Activated CD8-positive, alpha-beta memory T cell treated with anti-CD3 and anti-CD28 coated beads, Interleukin-2, amount 50 U/mL, for 24 hours (primary cell): ENCODE data around the gene IL31RA.

ENCODE experiments used
- DNase-seq: peaks from one replicate; pipeline ENCODE4 v3.0.0-alpha.2; 2020; ENCODE audit errors: extremely low read depth

IL31RA gene

GRCh38 chr5:55858104-55858503 lies 6.9 kb downstream of the IL31RA start:
- DNase-seq = no peak

GRCh38 chr5:55860288-55860687 lies 9.1 kb downstream of the IL31RA start:
- DNase-seq = no peak

DNA sequence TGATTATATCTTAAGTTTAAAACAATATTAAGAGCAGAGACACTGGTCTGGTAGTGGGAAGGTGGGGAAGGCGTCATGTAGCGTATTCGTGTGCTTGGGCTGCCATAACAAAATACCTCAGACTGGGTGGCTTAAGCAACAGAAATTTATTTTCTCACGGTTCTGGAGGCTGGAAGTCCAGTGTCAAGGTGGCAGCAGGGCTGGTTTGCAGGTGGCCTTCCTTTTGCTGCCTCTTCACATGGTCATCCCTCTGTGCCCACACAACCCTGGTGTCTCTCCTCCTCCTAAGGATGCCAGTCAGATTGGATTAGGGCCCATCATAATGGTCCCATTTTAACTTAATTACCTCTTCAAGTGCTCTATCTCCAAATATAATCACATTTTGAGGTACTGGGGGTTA lies 9.6 kb downstream of the IL31RA start:
- no peak for DNase-seq

GRCh38 chr5:55864606-55865541 lies 13.7 kb downstream of the IL31RA start:
- no peak for DNase-seq

- no peak for DNase-seq
Observed at GRCh38 chr5:55865831-55866230, 14.7 kb downstream of the IL31RA start.

DNA sequence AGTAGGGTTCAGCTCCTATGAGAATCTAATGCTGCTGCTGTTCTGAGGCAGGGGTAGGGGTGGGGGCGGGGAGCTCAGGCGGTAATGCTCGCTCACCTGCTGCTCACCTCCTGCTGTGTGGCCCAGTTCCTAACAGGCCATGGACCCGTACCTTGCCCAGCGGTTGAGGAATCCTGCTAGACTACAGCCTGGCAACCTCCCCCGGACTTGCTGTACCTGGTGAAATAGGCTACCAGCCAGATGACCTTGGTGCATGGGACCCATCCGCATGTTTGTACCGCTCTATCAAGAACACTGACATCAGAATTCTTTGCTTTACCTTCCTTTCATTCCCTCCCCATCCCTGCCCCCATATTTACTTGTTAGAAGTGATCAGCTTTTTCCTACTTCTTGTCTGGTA lies 15.3 kb downstream of the IL31RA start:
- no peak for DNase-seq

DNA sequence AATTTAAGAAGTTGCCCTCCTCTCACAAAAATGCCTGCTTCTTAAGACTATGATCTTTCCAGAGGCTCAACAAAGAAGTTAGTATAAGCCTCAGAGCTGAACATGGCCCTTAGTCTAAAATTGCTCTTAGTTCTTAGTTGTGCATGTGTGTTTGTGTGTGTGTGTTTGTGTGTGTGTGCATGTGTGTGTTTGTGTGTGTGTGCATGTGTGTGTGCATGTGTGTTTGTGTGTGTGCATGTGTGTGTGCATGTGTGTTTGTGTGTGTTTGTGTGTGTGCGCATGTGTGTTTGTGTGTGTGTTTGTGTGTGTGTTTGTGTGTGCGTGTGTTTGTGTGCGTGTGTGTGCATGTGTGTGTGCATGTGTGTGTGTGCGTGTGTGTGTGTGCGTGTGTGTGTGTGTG lies 15.8 kb downstream of the IL31RA start:
- DNase-seq = no peak

GRCh38 chr5:55868846-55869245 lies 17.7 kb downstream of the IL31RA start:
- DNase-seq = peak; percentile 23

DNA sequence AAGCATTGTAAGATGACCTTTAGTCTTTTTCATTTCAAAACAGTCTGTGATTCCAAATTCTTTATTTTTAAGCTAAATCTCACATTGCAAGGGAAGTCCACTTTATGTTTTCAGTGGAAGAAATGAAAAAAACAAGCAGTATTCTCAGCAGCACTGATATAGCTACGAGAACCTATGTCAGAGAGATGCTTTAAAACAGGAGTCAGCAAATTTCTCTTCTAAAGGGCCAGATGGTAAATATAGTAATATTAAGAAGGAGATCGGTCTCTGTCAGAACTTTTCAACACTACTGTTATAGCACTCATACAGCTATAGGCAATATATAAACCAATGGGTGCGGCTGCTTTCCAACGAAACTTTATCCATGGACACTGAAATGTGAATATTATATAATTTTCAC lies 18.7 kb downstream of the IL31RA start:
- no peak for DNase-seq

DNA sequence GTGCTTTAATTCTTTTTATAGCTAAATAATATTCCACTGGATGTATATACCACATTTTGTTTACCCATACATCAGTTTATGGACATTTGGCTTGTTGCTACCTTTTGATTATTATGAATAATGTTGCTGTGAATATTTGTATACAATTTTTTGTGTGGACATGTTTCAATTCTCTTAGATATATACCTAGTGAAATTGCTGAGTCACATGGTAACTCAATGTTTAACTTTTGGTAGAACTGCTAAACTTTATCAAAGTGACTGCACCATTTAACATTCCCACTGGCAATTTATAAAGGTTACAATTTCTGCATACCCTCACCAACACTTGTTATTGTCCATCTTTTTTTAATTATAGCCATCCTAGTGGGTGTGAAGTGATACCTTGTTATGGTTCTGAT lies 22.1 kb downstream of the IL31RA start:
- DNase-seq = no peak

- DNase-seq = no peak
Observed at GRCh38 chr5:55877655-55878054, 26.5 kb downstream of the IL31RA start.

- no peak for DNase-seq
Observed at GRCh38 chr5:55880453-55880852, 29.3 kb downstream of the IL31RA start.

DNA sequence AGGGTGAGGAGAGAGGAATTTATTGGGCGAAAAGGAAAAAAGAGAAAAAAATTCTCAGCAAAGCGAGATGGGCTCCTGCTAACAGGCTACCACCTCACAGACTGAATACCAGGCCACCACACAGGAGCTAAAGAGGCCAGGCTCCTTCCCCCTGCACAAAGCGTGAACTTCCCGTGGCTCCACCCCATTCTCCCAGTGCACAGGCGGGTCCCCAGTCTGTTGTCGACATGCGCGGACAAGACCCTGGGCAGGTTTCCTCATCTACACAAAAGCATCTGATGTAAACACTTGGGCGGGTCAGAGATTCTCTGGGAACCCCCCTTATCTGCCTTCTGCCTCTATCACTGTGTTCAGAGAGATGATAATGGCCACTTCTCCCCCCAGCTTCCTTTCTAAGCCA lies 34.2 kb downstream of the IL31RA start:
- DNase-seq = no peak

DNA sequence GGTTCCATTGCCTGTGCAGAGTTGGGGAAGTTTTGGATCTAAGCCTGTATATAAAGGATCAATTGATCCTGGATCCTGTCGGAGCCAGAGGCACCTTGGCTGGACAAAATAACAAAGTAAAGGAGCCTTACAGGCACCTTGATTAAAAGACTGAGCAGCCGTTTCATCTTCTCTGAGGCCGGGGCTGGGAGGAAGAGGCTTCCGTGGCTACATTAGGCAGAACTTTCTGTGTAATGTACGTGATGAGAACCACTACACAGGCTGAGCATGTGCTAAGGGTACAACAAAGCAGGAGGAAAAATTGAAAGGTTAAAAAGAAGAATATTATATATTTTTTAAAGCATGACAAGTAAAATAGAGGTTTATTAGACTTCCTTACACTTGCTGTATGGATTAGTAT lies 37.0 kb downstream of the IL31RA start:
- DNase-seq = no peak

DNA sequence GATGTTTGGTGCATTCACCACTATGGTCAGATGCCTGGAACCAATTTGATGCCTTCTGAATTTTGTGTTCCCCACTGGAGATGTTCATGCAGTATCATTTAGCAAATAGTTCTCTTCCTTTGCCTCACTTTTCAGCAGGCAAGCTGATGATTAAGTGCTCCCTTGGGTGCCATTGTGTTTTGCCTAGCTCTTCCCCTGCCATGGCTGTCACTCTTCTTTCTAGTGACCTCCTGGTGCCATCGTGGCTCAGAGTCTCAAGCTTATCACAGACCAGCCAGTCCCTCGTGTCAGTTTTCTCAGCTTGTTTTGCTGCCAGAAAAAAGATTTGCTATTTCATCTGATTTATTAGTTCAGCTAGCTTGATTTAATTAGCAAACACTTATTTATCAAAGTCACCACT lies 41.3 kb downstream of the IL31RA start:
- no peak for DNase-seq

DNA sequence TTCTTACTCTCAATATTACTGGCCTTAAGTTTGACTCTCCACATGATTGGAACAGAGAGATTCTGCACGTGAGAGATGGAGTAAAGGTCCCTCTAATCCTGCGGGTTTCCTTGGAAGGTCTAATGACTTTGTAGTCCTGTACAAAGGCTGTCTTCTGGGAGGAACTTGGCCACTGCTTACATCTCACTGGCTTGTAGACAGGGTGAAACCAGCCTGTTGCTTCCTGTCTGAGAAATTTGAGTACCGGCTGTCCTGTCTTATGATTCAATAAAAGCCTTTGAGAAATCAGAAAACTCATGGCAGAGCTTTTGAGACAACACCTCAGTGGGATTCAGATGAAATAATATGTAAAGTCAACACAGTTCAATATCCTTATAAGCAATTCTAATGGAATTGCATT lies 43.0 kb downstream of the IL31RA start:
- no peak for DNase-seq

DNA sequence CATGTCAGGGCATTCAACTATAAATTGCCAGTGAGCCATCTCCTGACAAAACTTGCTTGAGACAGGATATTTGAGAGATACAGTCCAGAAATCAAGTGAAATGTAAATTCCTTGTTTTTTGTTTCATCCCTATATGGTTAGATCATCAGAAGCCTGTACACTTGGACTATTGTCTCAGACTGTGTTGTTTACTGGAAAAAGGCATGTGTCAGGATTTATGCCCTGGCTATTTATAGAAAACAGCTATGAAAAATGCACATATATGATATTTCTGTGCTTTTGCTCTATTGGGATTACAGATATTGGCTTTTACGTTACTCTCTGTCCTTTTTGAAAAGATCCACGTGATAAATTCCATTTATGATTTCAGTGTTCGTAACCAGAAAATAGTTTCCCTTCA lies 44.2 kb downstream of the IL31RA start:
- DNase-seq = no peak

DNA sequence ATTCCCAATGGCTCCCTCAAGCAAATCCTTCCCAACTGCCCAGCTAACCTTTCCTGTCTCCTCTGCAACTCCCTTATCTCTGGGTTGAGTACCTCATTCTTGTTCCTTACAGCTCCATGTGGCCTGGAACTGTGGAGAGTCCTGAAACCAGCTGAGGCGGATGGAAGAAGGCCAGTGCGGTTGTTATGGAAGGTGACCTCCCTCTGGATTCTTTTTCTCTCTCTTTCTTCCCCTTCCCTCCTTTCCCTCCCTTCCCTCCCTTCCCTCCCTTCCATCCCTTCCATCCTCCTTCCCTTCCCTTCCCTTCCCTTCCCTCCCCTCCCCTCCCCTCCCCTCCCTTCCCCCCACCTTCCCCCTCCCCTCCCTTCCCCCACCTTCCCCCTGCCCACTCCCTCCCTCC lies 45.1 kb downstream of the IL31RA start:
- no peak for DNase-seq

DNA sequence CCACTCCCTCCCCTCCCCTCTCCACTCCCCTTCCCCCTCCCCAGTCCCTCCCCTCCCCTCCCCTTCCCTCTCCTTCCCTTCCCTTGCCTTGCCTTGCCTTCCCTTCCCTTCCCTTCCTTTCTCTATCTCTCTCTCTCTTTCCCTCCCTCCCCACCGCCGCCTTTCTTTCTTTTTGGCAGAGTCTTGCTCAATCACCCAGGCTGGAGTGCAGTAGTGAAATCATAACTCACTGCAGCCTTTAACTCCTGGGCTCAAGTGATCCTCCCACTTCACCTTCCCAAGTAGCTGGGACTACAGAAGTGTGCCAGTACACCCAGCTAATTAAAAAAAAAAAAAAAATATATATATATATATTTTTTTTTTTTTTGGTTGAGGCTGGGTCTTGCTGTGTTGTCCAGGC lies 45.5 kb downstream of the IL31RA start:
- no peak for DNase-seq

- DNase-seq = no peak
Observed at GRCh38 chr5:55897206-55897894, 46.2 kb downstream of the IL31RA start.

DNA sequence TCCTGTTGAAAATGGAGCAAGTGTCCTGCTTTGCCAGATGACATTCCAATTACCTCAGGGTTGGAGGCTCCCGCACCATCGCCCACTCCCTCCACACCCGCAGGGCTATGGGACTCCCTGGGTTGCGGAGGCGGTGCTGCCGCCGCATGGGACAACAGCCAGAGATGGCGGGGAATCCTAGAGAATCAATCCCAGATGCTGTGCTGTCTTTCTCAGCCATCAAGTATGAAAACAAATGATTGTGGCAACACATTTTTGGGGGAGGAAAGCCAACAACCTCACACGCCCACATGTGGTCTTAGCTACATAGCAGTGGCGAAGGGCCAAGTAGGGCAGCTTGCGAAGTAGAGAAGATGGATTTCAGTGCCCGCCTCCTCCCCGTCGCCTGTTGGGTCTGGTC lies 46.7 kb downstream of the IL31RA start:
- no peak for DNase-seq

GRCh38 chr5:55899344-55899743 lies 48.2 kb downstream of the IL31RA start:
- DNase-seq = no peak

- DNase-seq = no peak
Observed at GRCh38 chr5:55900068-55900467, 48.9 kb downstream of the IL31RA start.
